Keratinocyte (primary cell): ENCODE measurements around the gene CYTIP.

Source experiments
- EZH2 ChIP-seq: IDR thresholded peaks from one replicate; pipeline ENCODE4 v1.6.1; 2012; ENCODE audit warnings: inconsistent platforms, mild to moderate bottlenecking, low read length, moderate library complexity
- TF ChIP-seq, protein P1 (sequence below), 3 experiments: IDR thresholded peaks in 1 of 3; conservative IDR thresholded peaks in 1 of 3; optimal IDR thresholded peaks in 1 of 3; 2 replicates in 2 of 3; 3 replicates in 1 of 3; pipeline versions ENCODE3 to v1.5.1; 2011; ENCODE audit warnings: low read length in 3 of 3, mild to moderate bottlenecking in 3 of 3, moderate library complexity in 2 of 3, control low read depth in 1 of 3, inconsistent platforms in 1 of 3; ENCODE audit not compliant: insufficient read depth in 2 of 3; ENCODE audit errors: extremely low read depth in 1 of 3

- TF ChIP-seq, protein P1, sequence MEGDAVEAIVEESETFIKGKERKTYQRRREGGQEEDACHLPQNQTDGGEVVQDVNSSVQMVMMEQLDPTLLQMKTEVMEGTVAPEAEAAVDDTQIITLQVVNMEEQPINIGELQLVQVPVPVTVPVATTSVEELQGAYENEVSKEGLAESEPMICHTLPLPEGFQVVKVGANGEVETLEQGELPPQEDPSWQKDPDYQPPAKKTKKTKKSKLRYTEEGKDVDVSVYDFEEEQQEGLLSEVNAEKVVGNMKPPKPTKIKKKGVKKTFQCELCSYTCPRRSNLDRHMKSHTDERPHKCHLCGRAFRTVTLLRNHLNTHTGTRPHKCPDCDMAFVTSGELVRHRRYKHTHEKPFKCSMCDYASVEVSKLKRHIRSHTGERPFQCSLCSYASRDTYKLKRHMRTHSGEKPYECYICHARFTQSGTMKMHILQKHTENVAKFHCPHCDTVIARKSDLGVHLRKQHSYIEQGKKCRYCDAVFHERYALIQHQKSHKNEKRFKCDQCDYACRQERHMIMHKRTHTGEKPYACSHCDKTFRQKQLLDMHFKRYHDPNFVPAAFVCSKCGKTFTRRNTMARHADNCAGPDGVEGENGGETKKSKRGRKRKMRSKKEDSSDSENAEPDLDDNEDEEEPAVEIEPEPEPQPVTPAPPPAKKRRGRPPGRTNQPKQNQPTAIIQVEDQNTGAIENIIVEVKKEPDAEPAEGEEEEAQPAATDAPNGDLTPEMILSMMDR (optimal IDR thresholded peaks at IDR 0.05 in 1 of 3, IDR thresholded peaks at IDR 0.05 in 1 of 3, conservative IDR thresholded peaks at IDR 0.05 in 1 of 3; ENCODE audit: extremely low read depth in 1 of 3, insufficient read depth in 2 of 3, low read length in 3 of 3): no peak
- no peak for TF ChIP-seq EZH2
Observed at GRCh38 chr2:157420771-157421323, 23.0 kb downstream of the CYTIP start.
